Activated naive CD8-positive, alpha-beta T cell treated with anti-CD3 and anti-CD28 coated beads, Interleukin-2, amount 50 U/mL, for 24 hours (primary cell): Measurements from ENCODE around the gene BARHL1.

Experiments used
- ATAC-seq: fragments of 150-1000 bp; cut with Tn5 transposase; one replicate; pipeline ENCODE4 v1.10.0; 2021
- DNase-seq: peaks from one replicate; pipeline ENCODE4 v3.0.0; 2021
- H3K27ac Mint-ChIP-seq: one replicate; pipeline ENCODE4 v1.8.0; 2021; ENCODE audit warnings: mild to moderate bottlenecking, mixed read lengths
- H3K27me3 Mint-ChIP-seq: one replicate; pipeline ENCODE4 v1.8.0; 2021; ENCODE audit warnings: mixed read lengths
- H3K36me3 Mint-ChIP-seq: one replicate; pipeline ENCODE4 v1.8.0; 2021; ENCODE audit warnings: low read depth, mixed read lengths
- H3K4me1 Mint-ChIP-seq: one replicate; pipeline ENCODE4 v1.8.0; 2021; ENCODE audit warnings: mixed read lengths
- H3K4me3 Mint-ChIP-seq: one replicate; pipeline ENCODE4 v1.8.0; 2021; ENCODE audit warnings: mild to moderate bottlenecking, moderate library complexity, mixed read lengths
- H3K9me3 Mint-ChIP-seq: one replicate; pipeline ENCODE4 v1.8.0; 2021; ENCODE audit warnings: mixed read lengths

The BARHL1 gene

DNA sequence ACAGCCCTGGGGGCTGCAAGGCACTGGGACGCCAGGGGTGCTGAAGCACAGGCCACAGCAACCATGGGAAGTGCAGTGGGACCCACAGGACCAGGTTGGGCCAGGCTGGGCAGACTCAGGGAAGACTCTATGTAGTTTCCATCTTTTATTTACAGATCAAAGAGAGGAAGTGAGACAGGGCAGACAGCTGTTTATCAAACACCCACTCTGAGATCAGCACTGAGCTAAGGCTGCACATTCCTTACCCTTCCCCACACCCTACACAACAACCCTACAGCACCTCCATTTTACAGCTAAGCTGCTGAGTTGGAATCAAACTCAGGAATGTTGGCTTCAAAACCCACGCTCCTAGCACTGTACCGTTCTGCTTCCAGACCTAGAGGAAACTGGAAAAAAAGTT is 19.8 kb downstream of the BARHL1 start:
- Mint-ChIP-seq H3K36me3 (peaks cover 72% of the 10 kb centered on the region), H3K4me3 (no peak overlapping the region), H3K27me3 (no peaks in the 10 kb centered on the region), H3K4me1 (no peaks in the 10 kb centered on the region), H3K27ac (no peak overlapping the region), H3K9me3 (no peaks in the 10 kb centered on the region)
- DNase-seq, result no peak
- ATAC-seq, result no peak

DNA sequence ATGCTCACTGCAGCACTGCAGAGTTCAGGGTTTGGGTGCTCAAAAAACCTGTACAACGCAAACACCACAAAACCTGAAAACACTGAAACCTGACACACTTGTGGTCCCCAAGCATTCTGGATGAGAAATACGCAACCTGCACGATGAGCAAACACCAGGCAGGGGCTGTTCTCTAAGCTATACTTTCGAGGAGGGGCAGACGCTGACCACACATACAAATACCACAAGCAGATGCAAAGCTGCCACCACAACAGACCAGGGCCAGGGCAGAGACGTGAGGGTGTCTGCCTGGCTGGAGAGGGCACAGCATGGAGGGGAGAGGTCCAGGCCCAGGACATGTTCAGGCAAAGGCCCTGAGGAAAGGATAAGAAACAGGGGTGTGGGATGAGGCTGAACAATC is 23.0 kb downstream of the BARHL1 start:
- Mint-ChIP-seq H3K27ac (no peak overlapping the region), H3K36me3 (peaks cover 76% of the 10 kb centered on the region), H3K4me1 (no peaks in the 10 kb centered on the region), H3K9me3 (no peaks in the 10 kb centered on the region), H3K4me3 (no peak overlapping the region), H3K27me3 (no peaks in the 10 kb centered on the region)
- DNase-seq (no peak), ATAC-seq (no peak)

DNA sequence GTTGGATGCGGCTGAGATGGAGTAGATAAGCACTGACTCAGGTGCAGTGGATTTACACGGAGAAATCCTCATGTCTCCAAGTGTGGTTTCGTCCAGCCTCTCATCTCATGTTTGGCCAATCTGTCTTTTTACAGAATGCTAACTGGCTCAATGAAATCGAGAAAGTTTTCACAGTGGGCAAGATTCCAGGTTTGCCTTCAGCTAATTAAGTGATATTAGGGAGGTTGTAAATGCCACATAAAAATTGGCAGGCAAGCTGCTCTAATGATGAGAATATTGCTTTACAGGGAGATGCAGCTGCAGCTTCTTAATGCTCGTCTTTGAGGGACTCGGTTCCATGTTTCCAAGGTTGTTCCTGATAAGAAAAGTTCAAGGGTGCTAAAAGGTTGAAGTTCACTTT is 23.7 kb downstream of the BARHL1 start:
- Mint-ChIP-seq H3K36me3 (peaks cover 77% of the 10 kb centered on the region), H3K4me3 (no peak overlapping the region), H3K27me3 (no peaks in the 10 kb centered on the region), H3K27ac (no peak overlapping the region), H3K4me1 (no peaks in the 10 kb centered on the region), H3K9me3 (no peaks in the 10 kb centered on the region)
- DNase-seq (no peak), ATAC-seq (no peak)

DNA sequence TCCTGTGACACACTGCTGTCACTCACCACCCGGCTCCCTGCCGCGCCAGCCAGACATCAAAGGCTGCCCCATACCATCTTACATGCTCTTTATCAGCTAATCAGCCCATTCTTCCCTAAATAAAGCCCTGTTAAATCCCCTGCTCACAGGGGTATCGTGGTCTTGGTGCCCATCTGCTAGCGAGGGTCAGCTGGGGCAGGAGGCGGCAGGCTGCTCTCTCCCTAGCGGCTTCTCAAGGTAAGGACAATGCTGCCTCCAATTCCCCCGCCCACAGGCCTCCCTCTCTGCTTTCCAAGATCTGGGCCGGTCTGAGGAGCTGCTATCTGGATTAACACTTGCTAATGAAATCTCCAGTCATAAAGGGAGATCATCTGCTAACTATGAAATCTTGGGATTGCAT is 26.8 kb downstream of the BARHL1 start:
- no peak overlapping the region for H3K4me3 Mint-ChIP-seq
- H3K27me3 Mint-ChIP-seq, result no peaks in the 10 kb centered on the region
- DNase-seq (no peak), ATAC-seq (no peak)
- no peaks in the 10 kb centered on the region for H3K9me3 Mint-ChIP-seq
- no peak overlapping the region for H3K27ac Mint-ChIP-seq
- no peaks in the 10 kb centered on the region for H3K4me1 Mint-ChIP-seq
- peaks cover 78% of the 10 kb centered on the region for H3K36me3 Mint-ChIP-seq

DNA sequence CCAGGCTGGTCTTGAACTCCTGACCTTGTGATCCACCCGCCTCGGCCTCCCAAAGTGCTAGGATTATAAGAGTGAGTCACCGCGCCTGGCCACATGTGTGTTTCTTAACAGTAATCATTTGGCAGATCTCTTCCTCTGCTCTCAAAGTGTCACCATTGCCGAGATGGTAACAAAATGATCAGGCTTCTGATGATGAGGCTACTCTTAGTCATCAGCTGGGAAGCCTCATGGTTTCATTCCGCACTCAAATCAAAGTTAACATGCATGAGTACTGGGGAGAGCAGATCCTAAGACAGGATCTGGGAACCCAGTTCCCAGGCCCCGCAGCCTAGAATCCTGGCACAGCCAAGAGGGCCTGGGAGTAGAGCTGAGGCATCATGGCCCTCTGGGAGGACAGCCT is 27.4 kb downstream of the BARHL1 start:
- Mint-ChIP-seq H3K4me3 (no peak overlapping the region), H3K4me1 (no peaks in the 10 kb centered on the region), H3K27me3 (no peaks in the 10 kb centered on the region), H3K9me3 (no peaks in the 10 kb centered on the region), H3K27ac (no peak overlapping the region), H3K36me3 (peaks cover 79% of the 10 kb centered on the region)
- DNase-seq (no peak), ATAC-seq (no peak)

DNA sequence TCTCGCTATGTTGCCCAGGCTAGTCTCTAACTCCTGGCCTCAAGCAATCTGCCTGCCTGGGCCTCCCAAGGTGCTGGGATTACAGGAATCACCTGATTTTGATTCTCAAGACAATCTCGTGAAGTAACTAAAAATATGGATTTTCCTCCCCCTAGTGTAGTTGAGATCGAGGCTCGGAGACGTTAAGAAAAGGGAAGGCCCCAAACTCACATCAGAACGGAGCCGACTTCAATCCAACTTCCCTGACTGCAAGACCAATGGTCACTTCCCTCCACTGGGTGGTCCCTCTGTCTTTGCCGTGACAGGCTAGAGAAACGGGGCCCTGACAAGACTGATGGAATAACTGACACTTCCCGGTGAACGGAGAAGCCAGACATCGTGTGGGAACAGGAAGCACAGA is 28.3 kb downstream of the BARHL1 start:
- Mint-ChIP-seq H3K36me3 (peaks cover 79% of the 10 kb centered on the region), H3K9me3 (no peaks in the 10 kb centered on the region), H3K27me3 (no peaks in the 10 kb centered on the region), H3K4me1 (no peaks in the 10 kb centered on the region), H3K27ac (no peak overlapping the region), H3K4me3 (no peak overlapping the region)
- no peak for DNase-seq
- no peak for ATAC-seq

DNA sequence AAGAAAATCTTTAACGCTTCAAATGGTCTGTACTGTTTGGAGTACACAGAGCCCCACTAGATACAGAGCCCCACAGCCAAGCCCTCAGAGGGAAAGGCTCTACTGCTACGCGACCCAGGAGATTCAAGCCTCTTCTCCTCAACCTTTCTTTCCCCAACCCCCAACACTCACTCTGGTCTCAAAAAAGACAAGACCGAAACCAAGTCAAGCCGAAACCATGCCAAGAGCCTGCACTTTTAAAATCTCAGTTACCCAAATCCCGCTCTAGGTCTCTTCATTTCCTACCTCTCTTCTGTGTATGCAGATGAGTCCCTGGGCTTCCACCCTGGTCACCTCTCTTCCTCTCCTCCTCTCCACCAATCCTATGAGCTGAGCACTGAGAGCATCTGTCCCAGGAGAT is 31.9 kb downstream of the BARHL1 start:
- Mint-ChIP-seq H3K4me3 (no peak overlapping the region), H3K36me3 (peaks cover 81% of the 10 kb centered on the region), H3K4me1 (no peaks in the 10 kb centered on the region), H3K27ac (no peak overlapping the region), H3K27me3 (no peaks in the 10 kb centered on the region), H3K9me3 (no peaks in the 10 kb centered on the region)
- DNase-seq (no peak), ATAC-seq (no peak)

DNA sequence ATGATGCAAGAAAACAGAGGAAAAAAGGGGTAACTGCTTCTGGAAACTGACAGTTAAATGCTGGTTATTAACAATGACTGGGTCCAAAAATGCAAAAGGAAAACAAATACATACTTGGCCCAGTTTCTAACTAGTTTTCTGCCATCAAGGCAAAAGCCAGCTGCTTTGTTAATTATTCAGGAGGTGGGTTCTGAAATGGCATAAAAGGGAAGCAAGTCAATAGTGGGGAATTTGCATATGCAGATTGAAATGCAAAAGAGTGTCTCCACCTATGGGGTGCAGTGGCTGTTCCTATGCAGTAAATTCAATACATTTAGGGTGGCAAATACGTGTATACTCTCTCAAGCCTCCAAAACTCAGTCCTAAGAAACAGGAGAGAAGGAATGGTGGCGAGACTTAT is 33.4 kb downstream of the BARHL1 start:
- H3K4me3 Mint-ChIP-seq, result no peak overlapping the region
- no peaks in the 10 kb centered on the region for H3K27me3 Mint-ChIP-seq
- no peaks in the 10 kb centered on the region for H3K4me1 Mint-ChIP-seq
- ATAC-seq (no peak), DNase-seq (no peak)
- no peaks in the 10 kb centered on the region for H3K9me3 Mint-ChIP-seq
- peaks cover 77% of the 10 kb centered on the region for H3K36me3 Mint-ChIP-seq
- no peak overlapping the region for H3K27ac Mint-ChIP-seq

DNA sequence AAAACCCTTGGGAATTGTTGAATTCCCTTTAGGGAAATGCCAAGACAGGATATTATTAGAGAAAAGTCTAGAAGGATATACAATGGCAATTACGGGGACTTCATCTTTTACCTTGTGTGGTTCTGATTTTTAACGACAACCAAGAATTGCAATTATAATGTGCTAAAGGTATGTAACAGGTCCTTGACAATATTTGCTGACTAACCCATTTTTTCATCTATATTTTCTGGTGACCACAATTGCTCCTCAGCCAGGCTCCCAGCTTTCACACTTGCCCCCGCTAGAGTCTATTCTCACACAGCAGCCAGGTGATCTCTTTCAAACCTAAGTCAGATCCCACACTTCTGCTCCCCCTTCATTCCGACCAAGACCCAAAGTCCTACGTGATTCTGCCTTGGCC is 34.3 kb downstream of the BARHL1 start:
- Mint-ChIP-seq H3K27ac (no peak overlapping the region), H3K4me3 (no peak overlapping the region), H3K9me3 (no peaks in the 10 kb centered on the region), H3K36me3 (peaks cover 75% of the 10 kb centered on the region), H3K4me1 (no peaks in the 10 kb centered on the region), H3K27me3 (no peaks in the 10 kb centered on the region)
- ATAC-seq (no peak), DNase-seq (no peak)

DNA sequence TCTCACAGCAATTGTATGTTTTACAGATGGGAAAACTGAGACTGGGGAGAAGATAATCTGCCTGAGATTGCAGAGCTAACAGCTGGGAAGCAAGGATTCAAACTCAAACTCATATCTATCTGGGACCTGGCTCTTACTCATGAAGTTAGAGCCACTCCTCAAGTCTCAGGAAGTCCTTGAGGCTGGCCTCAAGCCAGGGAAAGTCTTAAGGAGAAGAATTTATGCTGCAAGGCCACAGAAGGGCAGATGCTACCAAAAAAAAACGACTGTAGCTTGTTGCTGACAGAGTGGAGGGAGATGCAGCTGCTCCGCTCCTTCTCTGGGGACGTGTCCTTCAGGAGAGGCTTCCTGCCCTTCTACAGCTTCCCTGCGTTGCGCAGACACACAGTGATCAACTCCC is 39.8 kb downstream of the BARHL1 start:
- Mint-ChIP-seq H3K4me1 (no peaks in the 10 kb centered on the region), H3K4me3 (no peak overlapping the region), H3K27ac (no peak overlapping the region), H3K27me3 (no peaks in the 10 kb centered on the region), H3K36me3 (peaks cover 63% of the 10 kb centered on the region), H3K9me3 (no peaks in the 10 kb centered on the region)
- no peak for DNase-seq
- ATAC-seq, result no peak

DNA sequence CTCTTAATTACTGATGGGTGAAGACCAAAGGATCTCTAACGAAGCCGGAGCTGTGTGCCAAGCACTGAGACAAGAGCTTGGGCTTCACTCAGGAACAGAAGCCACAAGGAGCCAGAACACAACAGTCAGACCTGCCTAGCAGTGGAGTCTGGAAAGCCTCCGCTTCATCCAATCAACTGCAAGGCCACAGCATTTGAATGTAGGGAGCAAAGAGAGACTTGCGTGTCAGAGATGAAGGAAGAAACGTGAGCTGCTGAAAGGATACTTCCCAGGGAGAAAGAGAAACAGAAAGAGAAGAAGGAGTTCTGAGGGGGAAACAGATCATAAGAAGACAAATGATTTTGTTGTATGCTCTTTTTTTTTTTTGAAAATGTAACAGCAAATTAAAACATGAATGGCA is 43.9 kb downstream of the BARHL1 start:
- no peak for DNase-seq
- Mint-ChIP-seq H3K27me3 (no peaks in the 10 kb centered on the region), H3K4me3 (no peak overlapping the region), H3K27ac (no peak overlapping the region), H3K4me1 (no peaks in the 10 kb centered on the region), H3K9me3 (no peaks in the 10 kb centered on the region), H3K36me3 (peaks cover 70% of the 10 kb centered on the region)
- no peak for ATAC-seq

DNA sequence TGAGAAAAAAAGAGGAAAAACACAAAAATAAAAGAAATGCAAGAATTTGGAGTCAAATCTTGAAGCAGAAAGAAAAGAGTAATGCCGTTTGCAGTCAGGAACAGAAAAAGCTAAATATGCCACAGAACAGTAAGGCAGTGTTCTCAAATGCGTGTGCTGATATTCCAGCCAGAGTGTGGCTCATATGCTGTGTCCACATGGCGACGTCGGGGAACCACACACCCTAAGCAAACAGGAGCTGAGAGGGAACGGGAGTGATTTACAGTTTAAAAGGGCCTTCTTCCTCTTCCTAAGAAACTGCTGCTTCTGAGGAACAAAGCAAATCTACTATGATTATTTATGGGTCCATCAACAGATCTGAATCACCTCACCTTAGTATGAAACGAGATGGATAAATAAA is 44.7 kb downstream of the BARHL1 start:
- Mint-ChIP-seq H3K27me3 (no peaks in the 10 kb centered on the region), H3K4me1 (no peaks in the 10 kb centered on the region), H3K36me3 (peaks cover 70% of the 10 kb centered on the region), H3K27ac (no peak overlapping the region), H3K9me3 (no peaks in the 10 kb centered on the region), H3K4me3 (no peak overlapping the region)
- ATAC-seq (no peak), DNase-seq (no peak)

DNA sequence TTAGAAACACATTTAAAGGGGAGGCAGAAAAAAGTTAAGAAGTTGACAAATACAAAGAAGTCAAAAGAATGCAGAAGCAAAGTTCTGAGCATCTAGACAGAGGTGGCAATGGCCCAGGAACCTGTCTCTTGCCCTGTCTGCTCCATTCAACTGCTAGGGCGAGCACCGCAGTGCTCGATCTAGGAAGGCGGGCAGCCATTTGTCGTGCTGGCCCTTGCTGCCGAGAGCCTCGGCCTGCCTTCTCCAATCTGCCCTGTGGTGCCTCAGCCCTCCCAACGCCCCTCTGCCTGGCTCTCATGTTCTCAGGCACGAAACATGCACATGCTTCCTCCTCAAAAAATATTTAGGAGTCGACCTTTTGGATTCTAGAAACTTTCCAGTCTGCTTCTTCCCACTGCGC is 45.2 kb downstream of the BARHL1 start:
- DNase-seq (no peak), ATAC-seq (no peak)
- peaks cover 70% of the 10 kb centered on the region for H3K36me3 Mint-ChIP-seq
- H3K4me3 Mint-ChIP-seq, result no peak overlapping the region
- no peak overlapping the region for H3K27ac Mint-ChIP-seq
- no peaks in the 10 kb centered on the region for H3K4me1 Mint-ChIP-seq
- no peaks in the 10 kb centered on the region for H3K9me3 Mint-ChIP-seq
- no peaks in the 10 kb centered on the region for H3K27me3 Mint-ChIP-seq

DNA sequence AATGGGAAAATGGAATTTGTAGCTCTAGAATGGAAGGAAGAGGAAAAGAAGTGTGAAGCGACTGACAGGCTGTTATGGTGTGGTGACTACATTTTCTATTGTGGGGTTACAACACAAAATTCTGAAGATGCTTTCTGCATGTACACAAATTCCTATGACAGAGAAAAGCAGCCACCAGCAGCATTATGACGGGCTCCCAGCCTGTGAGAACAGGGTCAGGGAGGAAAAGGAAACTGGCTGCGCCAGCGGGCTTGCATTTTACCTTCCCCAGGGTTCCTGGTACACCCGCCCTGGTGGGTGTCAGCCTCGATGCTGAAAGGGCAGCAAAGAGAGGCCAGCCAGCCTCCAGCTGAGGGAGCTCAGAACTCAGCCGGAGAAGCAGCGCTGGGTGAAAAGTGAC is 46.3 kb downstream of the BARHL1 start:
- Mint-ChIP-seq H3K27ac (no peak overlapping the region), H3K9me3 (no peaks in the 10 kb centered on the region)
- DNase-seq, result no peak

DNA sequence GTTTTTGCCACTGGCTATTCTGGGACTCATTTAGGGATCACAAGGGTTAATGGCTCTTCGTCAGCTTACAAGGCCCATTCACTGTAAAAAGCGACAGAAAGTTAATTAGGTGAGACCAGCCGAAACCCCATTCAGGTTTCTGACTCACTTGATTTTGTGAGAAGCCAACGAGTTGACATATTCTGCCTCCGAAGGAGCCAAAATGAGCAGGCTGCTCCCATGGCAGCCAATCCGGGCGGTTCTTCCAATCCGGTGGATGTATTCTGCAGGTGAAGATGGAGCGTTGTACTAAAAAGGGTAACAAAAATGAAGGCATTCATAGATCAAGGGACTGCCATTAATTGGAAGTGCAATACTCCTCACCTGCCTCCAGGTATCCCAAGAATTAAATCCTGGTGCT is 47.7 kb downstream of the BARHL1 start:
- no peak overlapping the region for H3K4me3 Mint-ChIP-seq

More for the DNA sequence above, 46.3 kb downstream of the BARHL1 start:
- Mint-ChIP-seq H3K4me3 (no peak overlapping the region), H3K36me3 (peaks cover 72% of the 10 kb centered on the region), H3K27me3 (no peaks in the 10 kb centered on the region), H3K4me1 (no peaks in the 10 kb centered on the region)
- no peak for ATAC-seq

DNA sequence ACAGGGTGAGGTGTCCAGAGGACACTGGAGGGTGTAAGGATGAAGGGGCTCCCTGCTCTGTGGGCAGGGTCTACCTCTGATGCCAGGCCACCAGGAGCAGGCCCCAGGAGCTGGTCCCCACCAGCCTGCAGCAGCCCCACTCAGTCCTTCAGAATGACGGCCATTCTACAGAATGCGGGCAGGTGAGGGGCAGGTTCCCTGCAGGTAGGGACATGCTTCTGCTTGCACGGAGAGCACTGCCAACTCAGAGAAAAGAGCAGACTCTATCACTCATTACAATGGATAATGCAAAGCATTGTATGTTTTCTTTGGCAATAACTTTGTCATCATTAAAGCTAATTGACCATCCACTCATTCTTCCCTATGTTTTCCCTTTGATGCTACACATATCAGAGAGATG is 48.4 kb downstream of the BARHL1 start:
- H3K9me3 Mint-ChIP-seq, result no peaks in the 10 kb centered on the region
- no peak overlapping the region for H3K27ac Mint-ChIP-seq
- no peaks in the 10 kb centered on the region for H3K4me1 Mint-ChIP-seq
- no peaks in the 10 kb centered on the region for H3K27me3 Mint-ChIP-seq
- ATAC-seq (no peak), DNase-seq (no peak)
- H3K36me3 Mint-ChIP-seq, result peaks cover 65% of the 10 kb centered on the region
- H3K4me3 Mint-ChIP-seq, result no peak overlapping the region

More for the DNA sequence above, 47.7 kb downstream of the BARHL1 start:
- no peaks in the 10 kb centered on the region for H3K9me3 Mint-ChIP-seq
- no peaks in the 10 kb centered on the region for H3K4me1 Mint-ChIP-seq
- no peak for DNase-seq
- ATAC-seq, result no peak
- H3K27me3 Mint-ChIP-seq, result no peaks in the 10 kb centered on the region
- peaks cover 69% of the 10 kb centered on the region for H3K36me3 Mint-ChIP-seq
- no peak overlapping the region for H3K27ac Mint-ChIP-seq
